22Rv1 (cell line): ENCODE results near the gene DNAH1.

Source experiments
- CTCF ChIP-seq: fragments of 450-650 bp; IDR thresholded peaks from 2 replicates; pipeline ENCODE4 v1.5.1; 2017; ENCODE audit warnings: mild to moderate bottlenecking
- ZFX ChIP-seq: fragments of 450-650 bp; IDR thresholded peaks from 2 replicates; pipeline ENCODE4 v1.6.1; 2017; ENCODE audit warnings: antibody characterized with exemption, borderline replicate concordance

- TF ChIP-seq CTCF (no peak), ZFX (no peak)
Measured at GRCh38 chr3:52323526-52324295, 7.6 kb downstream of the DNAH1 start.
